ENCODE measurements around the gene ARHGAP8.

The ARHGAP8 gene

GRCh38 chr22:44707752-44708151 is 44.6 kb upstream of the ARHGAP8 start:
- TF ChIP-seq CTCF (IDR thresholded peaks at IDR 0.05; ENCODE audit: borderline replicate concordance, control extremely low read depth, extremely low read depth, insufficient read depth, missing control alignments), result no peak
- in situ Hi-C loops (cut with MboI; ENCODE audit: low sequenced_read_pairs, unreplicated experiment), result no loop called here
- no peak for DNase-seq (ENCODE audit: low spot score)

- in situ Hi-C loops (cut with MboI; ENCODE audit: low sequenced_read_pairs, unreplicated experiment), result no loop called here
- TF ChIP-seq CTCF (IDR thresholded peaks at IDR 0.05; ENCODE audit: borderline replicate concordance, control extremely low read depth, extremely low read depth, insufficient read depth, missing control alignments), result no peak
- DNase-seq (ENCODE audit: low spot score), result no peak
These were observed 42.4 kb upstream of the ARHGAP8 start for GRCh38 chr22:44709881-44710392.

GRCh38 chr22:44710474-44711240 is 41.7 kb upstream of the ARHGAP8 start:
- no peak for TF ChIP-seq CTCF (IDR thresholded peaks at IDR 0.05; ENCODE audit: borderline replicate concordance, control extremely low read depth, extremely low read depth, insufficient read depth, missing control alignments)
- in situ Hi-C loops (cut with MboI; ENCODE audit: low sequenced_read_pairs, unreplicated experiment), result no loop called here
- peak; percentile 67 for DNase-seq (ENCODE audit: low spot score)

- no peak for DNase-seq (ENCODE audit: low spot score)
- in situ Hi-C loops (cut with MboI; ENCODE audit: low sequenced_read_pairs, unreplicated experiment), result no loop called here
- no peak for TF ChIP-seq CTCF (IDR thresholded peaks at IDR 0.05; ENCODE audit: borderline replicate concordance, control extremely low read depth, extremely low read depth, insufficient read depth, missing control alignments)
These were observed 41.2 kb upstream of the ARHGAP8 start for GRCh38 chr22:44711241-44711560.

GRCh38 chr22:44711690-44712555 is 40.5 kb upstream of the ARHGAP8 start:
- in situ Hi-C loops (cut with MboI; ENCODE audit: low sequenced_read_pairs, unreplicated experiment), result no loop called here
- DNase-seq (ENCODE audit: low spot score), result no peak
- TF ChIP-seq CTCF (IDR thresholded peaks at IDR 0.05; ENCODE audit: borderline replicate concordance, control extremely low read depth, extremely low read depth, insufficient read depth, missing control alignments), result no peak

- no peak for DNase-seq (ENCODE audit: low spot score)
- in situ Hi-C loops (cut with MboI; ENCODE audit: low sequenced_read_pairs, unreplicated experiment), result no loop called here
- no peak for TF ChIP-seq CTCF (IDR thresholded peaks at IDR 0.05; ENCODE audit: borderline replicate concordance, control extremely low read depth, extremely low read depth, insufficient read depth, missing control alignments)
These were observed 39.4 kb upstream of the ARHGAP8 start for GRCh38 chr22:44712962-44713361.
